Transverse colon (tissue), 4 donors: ENCODE measurements around the gene CCNF. TPM values are rescaled to one million over a fixed set of nuclear protein-coding genes. Genes with fewer than 3 reads are reported as not detected.

Experiments
- DNase-seq: peaks from one replicate; pipeline ENCODE4 v3.0.0-alpha.2; 2019
- H3K27ac ChIP-seq, 4 donors: fragments of 200-600 bp; sonication (generic); 2 replicates each; pipeline ENCODE4 v1.5.1; 2016 to 2018; ENCODE audit warnings: inconsistent platforms in 4 of 4
- H3K27me3 ChIP-seq: fragments of 200-600 bp; sonication (generic); 2 replicates; pipeline ENCODE4 v1.5.1; 2017; ENCODE audit warnings: inconsistent platforms
- H3K36me3 ChIP-seq, 4 donors: fragments of 200-600 bp; sonication (generic); 2 replicates each; pipeline ENCODE4 v1.5.1; 2017 to 2019; ENCODE audit warnings: inconsistent platforms in 4 of 4
- H3K4me1 ChIP-seq, 4 donors: fragments of 200-600 bp; sonication (generic); 2 replicates each; pipeline ENCODE4 v1.5.1; 2017 to 2020; ENCODE audit warnings: inconsistent platforms in 4 of 4
- H3K4me3 ChIP-seq, 4 donors: fragments of 200-600 bp; sonication (generic); 1 replicate in 1 of 4; 2 replicates in 3 of 4; pipeline versions ENCODE4 v1.5.1 to v1.6.1; 2017 to 2019; ENCODE audit warnings: inconsistent platforms in 4 of 4
- H3K9me3 ChIP-seq, 2 donors: fragments of 200-600 bp; sonication (generic); 2 replicates each; pipeline ENCODE4 v1.5.1; 2017 to 2019; ENCODE audit warnings: inconsistent platforms in 2 of 2
- CTCF ChIP-seq, 5 experiments: fragments of 200-600 bp in 3 of 5; fragments of 450-650 bp in 2 of 5; sonication (generic) in 3 of 5; IDR thresholded peaks; 1 replicate in 2 of 5; 2 replicates in 3 of 5; pipeline ENCODE4 v1.5.1; 2016 to 2017; ENCODE audit warnings: antibody characterized with exemption in 5 of 5, inconsistent platforms in 3 of 5, mild to moderate bottlenecking in 2 of 5, moderate library complexity in 1 of 5
- EP300 ChIP-seq: sonication (generic); formaldehyde crosslinking; IDR thresholded peaks from one replicate; pipeline ENCODE4 v1.6.1; 2017; ENCODE audit warnings: antibody characterized with exemption, low read depth
- POLR2A ChIP-seq: fragments of 450-650 bp; IDR thresholded peaks from one replicate; pipeline ENCODE4 v1.6.1; 2016; ENCODE audit warnings: antibody characterized with exemption, mild to moderate bottlenecking, moderate library complexity
- POLR2AphosphoS5 ChIP-seq, 3 donors: sonication (generic); formaldehyde crosslinking; IDR thresholded peaks; one replicate each; pipeline ENCODE4 v1.6.1; 2016; ENCODE audit warnings: antibody characterized with exemption in 3 of 3
- WGBS, 2 donors: methylation state at CpG; one replicate each; pipeline ENCODE4 v1.1.5; 2018; ENCODE audit warnings: low coverage in 1 of 2; 5-methylcytosine and 5-hydroxymethylcytosine counted together
- in situ Hi-C, 4 donors: fragments of 200-750 bp; cut with MboI; loops; one replicate each; pipeline versions ENCODE4 v1.15.0 to v1.15.1; 2017; ENCODE audit warnings: low sequenced_read_pairs in 3 of 4, low pct_ligation_motif_present in 1 of 4, low pct_unique_long_range_greater_than_20kb in 1 of 4
- intact Hi-C: fragments of 100-400 bp; cut with DNase I; formaldehyde crosslinking; loops from one replicate; pipeline ENCODE4 v1.15.1; 2023; ENCODE audit warnings: low total_unique reads
- total RNA-seq, 4 donors: library from RNA; depleted of rRNA; stranded (reverse); fragments of >200 nt; gene quantifications; one replicate each; pipeline ENCODE4 v1.1.0, GENCODE V29; 2016

Gene CCNF
- total RNA-seq, 4 donors from 2014 or later = 0.75 to 24.9 (median 2.3) TPM

- Histone ChIP-seq H3K27ac (no peak overlapping the region), H3K4me1 (no peaks in the 10 kb centered on the region), H3K36me3 (peaks cover 0 to 3% (median 0%) of the 10 kb centered on the region in 4 donors), H3K9me3 (no peaks in the 10 kb centered on the region), H3K27me3 (no peaks in the 10 kb centered on the region), H3K4me3 (no peak overlapping the region)
- in situ Hi-C loops (loop anchor here in 1 of 4 donors (25.0 kb wide), 1 partner anchor 139 kb away; no protein-coding TSS in a partner anchor), intact Hi-C loops (loop anchor here (1.0 kb wide), 1 partner anchor 17 kb away; no protein-coding TSS in a partner anchor)
- no peak for TF ChIP-seq CTCF (IDR thresholded peaks at IDR 0.05)
- no peak for TF ChIP-seq POLR2AphosphoS5 (IDR thresholded peaks at IDR 0.05)
- TF ChIP-seq EP300 = no peak
- TF ChIP-seq POLR2A = no peak
- WGBS, 2 donors = 95% methylated on average over 11 of the region's 11 CpGs; no CpG with 5 or more reads in 1 of the 2 donors
- DNase-seq = no peak
Measured at GRCh38 chr16:2447920-2448583, 18.8 kb downstream of the CCNF start.

GRCh38 chr16:2449118-2449517 lies 19.9 kb downstream of the CCNF start:
- Histone ChIP-seq H3K27me3 (no peaks in the 10 kb centered on the region), H3K4me3 (no peak overlapping the region), H3K36me3 (peaks cover 0 to 9% (median 0%) of the 10 kb centered on the region in 4 donors), H3K27ac (no peak overlapping the region), H3K4me1 (no peaks in the 10 kb centered on the region), H3K9me3 (no peaks in the 10 kb centered on the region)
- TF ChIP-seq POLR2A (no peak), POLR2AphosphoS5 (IDR thresholded peaks at IDR 0.05) (no peak), CTCF (IDR thresholded peaks at IDR 0.05) (no peak), EP300 (no peak)
- WGBS, 2 donors = 98% methylated on average over 19 of the region's 25 CpGs; no CpG with 5 or more reads in 1 of the 2 donors
- in situ Hi-C loops (loop anchor here in 1 of 4 donors (25.0 kb wide), 1 partner anchor 138 kb away; no protein-coding TSS in a partner anchor), intact Hi-C loops (no loop called here)
- DNase-seq = no peak

- Histone ChIP-seq H3K36me3 (peaks cover 0 to 9% (median 0%) of the 10 kb centered on the region in 4 donors), H3K4me1 (no peaks in the 10 kb centered on the region), H3K4me3 (no peak overlapping the region), H3K27ac (no peak overlapping the region), H3K9me3 (no peaks in the 10 kb centered on the region), H3K27me3 (no peaks in the 10 kb centered on the region)
- intact Hi-C loops = no loop called here
- DNase-seq = no peak
- 91% methylated on average over 8 of the region's 8 CpGs; no CpG with 5 or more reads in 1 of the 2 donors for WGBS, 2 donors
- TF ChIP-seq EP300 (no peak), POLR2AphosphoS5 (IDR thresholded peaks at IDR 0.05) (no peak), POLR2A (no peak), CTCF (IDR thresholded peaks at IDR 0.05) (no peak)
- in situ Hi-C loops = no loop called here
Measured at GRCh38 chr16:2450535-2450934, 21.3 kb downstream of the CCNF start.

- intact Hi-C loops = no loop called here
- no peaks in the 10 kb centered on the region for H3K9me3 ChIP-seq
Measured at GRCh38 chr16:2450975-2451381, 21.7 kb downstream of the CCNF start.

More at GRCh38 chr16:2450975-2451381, 21.7 kb downstream of the CCNF start:
- Histone ChIP-seq H3K36me3 (peaks cover 0 to 8% (median 0%) of the 10 kb centered on the region in 4 donors), H3K27ac (no peak overlapping the region), H3K4me3 (no peak overlapping the region), H3K27me3 (no peaks in the 10 kb centered on the region), H3K4me1 (no peaks in the 10 kb centered on the region)
- no peak for DNase-seq
- in situ Hi-C loops = no loop called here
- TF ChIP-seq EP300 (no peak), POLR2A (no peak), CTCF (IDR thresholded peaks at IDR 0.05) (no peak), POLR2AphosphoS5 (IDR thresholded peaks at IDR 0.05) (no peak)
- 93 to 100% methylated on average over 3 to 19 of the region's 19 CpGs for WGBS, 2 donors
